PFSK-1 (cell line): ENCODE results near the gene JAM2.

Source experiments
- FOXP2 ChIP-seq: optimal IDR thresholded peaks from 2 replicates; pipeline ENCODE3; 2011; ENCODE audit warnings: borderline replicate concordance, control low read depth, inconsistent platforms; ENCODE audit not compliant: insufficient read depth; ENCODE audit errors: extremely low read length, extremely low read depth
- POLR2AphosphoS5 ChIP-seq: IDR thresholded peaks from 2 replicates; pipeline ENCODE4 v1.6.1; 2012; ENCODE audit warnings: low read depth, mild to moderate bottlenecking, control low read depth, low read length, moderate library complexity
- SIN3A ChIP-seq: IDR thresholded peaks from 2 replicates; pipeline ENCODE4 v1.6.1; 2012; ENCODE audit warnings: mild to moderate bottlenecking, low read length, moderate library complexity, borderline replicate concordance; ENCODE audit not compliant: insufficient read depth
- TAF1 ChIP-seq: IDR thresholded peaks from 2 replicates; pipeline ENCODE4 v1.6.1; 2012; ENCODE audit warnings: low read length, control low read depth, borderline replicate concordance; ENCODE audit not compliant: insufficient read depth
- TF ChIP-seq, protein P1 (sequence below), 2 experiments: IDR thresholded peaks; 2 replicates each; pipeline versions ENCODE4 v1.6.1 to v1.8.0; 2011 to 2012; ENCODE audit warnings: low read depth in 2 of 2, low read length in 2 of 2, control low read depth in 1 of 2, inconsistent platforms in 1 of 2, mild to moderate bottlenecking in 1 of 2, moderate library complexity in 1 of 2; ENCODE audit not compliant: insufficient read depth in 1 of 2

The JAM2 gene

DNA sequence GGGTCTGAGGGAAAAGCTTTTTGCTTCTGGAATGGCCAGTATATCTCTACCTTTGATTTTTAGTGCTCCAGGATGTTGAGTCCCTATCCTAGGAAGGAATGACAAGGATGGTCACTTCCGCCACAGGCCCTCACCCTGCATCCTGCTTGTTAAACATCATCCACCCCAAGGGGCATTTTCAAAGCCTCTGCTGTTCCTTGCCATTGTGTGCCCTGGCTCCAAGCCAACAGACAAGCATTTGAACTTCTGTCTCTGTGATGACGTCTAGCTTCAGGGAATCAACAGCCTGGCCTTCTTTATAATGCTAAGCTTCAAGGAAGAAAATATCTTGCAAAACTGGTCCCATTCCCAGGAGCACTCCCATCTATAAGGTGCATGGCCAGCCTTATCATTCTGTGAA is 12.3 kb upstream of the JAM2 start:
- TF ChIP-seq FOXP2 (no peak), POLR2AphosphoS5 (no peak)
- TF ChIP-seq, protein P1, sequence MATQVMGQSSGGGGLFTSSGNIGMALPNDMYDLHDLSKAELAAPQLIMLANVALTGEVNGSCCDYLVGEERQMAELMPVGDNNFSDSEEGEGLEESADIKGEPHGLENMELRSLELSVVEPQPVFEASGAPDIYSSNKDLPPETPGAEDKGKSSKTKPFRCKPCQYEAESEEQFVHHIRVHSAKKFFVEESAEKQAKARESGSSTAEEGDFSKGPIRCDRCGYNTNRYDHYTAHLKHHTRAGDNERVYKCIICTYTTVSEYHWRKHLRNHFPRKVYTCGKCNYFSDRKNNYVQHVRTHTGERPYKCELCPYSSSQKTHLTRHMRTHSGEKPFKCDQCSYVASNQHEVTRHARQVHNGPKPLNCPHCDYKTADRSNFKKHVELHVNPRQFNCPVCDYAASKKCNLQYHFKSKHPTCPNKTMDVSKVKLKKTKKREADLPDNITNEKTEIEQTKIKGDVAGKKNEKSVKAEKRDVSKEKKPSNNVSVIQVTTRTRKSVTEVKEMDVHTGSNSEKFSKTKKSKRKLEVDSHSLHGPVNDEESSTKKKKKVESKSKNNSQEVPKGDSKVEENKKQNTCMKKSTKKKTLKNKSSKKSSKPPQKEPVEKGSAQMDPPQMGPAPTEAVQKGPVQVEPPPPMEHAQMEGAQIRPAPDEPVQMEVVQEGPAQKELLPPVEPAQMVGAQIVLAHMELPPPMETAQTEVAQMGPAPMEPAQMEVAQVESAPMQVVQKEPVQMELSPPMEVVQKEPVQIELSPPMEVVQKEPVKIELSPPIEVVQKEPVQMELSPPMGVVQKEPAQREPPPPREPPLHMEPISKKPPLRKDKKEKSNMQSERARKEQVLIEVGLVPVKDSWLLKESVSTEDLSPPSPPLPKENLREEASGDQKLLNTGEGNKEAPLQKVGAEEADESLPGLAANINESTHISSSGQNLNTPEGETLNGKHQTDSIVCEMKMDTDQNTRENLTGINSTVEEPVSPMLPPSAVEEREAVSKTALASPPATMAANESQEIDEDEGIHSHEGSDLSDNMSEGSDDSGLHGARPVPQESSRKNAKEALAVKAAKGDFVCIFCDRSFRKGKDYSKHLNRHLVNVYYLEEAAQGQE (IDR thresholded peaks at IDR 0.05; ENCODE audit: insufficient read depth in 1 of 2, low read depth in 2 of 2, low read length in 2 of 2), result no peak

DNA sequence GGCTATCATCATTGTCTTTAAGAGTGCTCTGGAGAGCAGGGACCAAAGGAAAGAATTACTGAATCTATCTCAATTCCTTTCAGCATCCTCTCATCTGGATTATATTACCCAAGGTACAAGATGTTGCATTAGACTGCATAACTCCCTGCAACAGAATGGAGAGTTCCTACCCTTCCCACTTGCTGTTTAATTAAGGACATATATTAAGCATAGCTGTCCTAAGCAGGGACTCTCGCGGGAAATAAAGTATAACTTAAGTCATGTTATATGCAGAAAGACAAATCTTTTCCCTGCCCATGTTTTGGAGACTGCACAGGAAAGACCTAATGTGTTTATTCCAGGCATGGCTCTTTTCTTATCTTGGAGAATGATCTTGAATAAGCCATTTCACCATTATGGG is 6.8 kb upstream of the JAM2 start:
- no peak for TF ChIP-seq POLR2AphosphoS5
- no peak for TF ChIP-seq SIN3A
- no peak for TF ChIP-seq TAF1
- no peak for TF ChIP-seq FOXP2
- TF ChIP-seq, protein P1 (IDR thresholded peaks at IDR 0.05; ENCODE audit: insufficient read depth in 1 of 2, low read depth in 2 of 2, low read length in 2 of 2), result no peak

DNA sequence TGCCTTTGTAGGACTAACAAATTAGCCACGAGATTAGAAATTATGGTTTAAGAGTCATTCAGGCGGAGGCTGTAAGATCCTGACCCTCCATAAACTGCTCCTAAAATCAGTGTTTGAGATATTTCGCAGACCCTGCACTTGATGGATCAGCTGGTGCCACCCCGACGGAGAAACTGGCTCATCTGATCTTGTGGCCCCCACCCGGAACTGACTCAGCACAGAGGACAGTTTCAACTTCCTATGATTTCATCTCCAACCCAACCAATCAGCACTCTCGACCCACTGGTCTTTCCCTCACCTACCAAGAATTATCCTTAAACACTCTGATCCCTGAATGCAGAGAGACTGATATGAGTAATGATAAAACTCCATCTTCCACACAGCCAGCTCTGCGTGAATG is 3.7 kb upstream of the JAM2 start:
- TF ChIP-seq, protein P1 (IDR thresholded peaks at IDR 0.05; ENCODE audit: insufficient read depth in 1 of 2, low read depth in 2 of 2, low read length in 2 of 2), result no peak
- TF ChIP-seq FOXP2 (no peak), SIN3A (no peak), TAF1 (no peak), POLR2AphosphoS5 (no peak)

DNA sequence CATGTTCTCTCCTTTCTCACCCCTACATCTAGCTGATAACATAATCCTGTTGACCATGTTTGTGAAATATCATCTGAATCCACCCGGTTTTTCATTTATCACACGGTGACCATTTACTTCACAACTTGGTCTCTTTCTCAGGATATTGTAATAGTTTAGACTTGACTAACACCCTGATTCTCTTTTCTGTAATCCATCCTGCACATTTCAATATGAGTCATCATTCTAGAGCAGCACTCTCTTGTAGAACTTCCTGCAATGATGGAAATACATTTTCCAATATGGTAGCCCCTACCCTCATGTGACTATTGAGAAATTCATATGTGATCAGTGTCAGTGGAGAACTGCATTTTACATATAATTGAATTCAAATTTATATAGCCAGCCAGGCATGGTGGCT is 2.3 kb upstream of the JAM2 start:
- TF ChIP-seq, protein P1 (IDR thresholded peaks at IDR 0.05; ENCODE audit: insufficient read depth in 1 of 2, low read depth in 2 of 2, low read length in 2 of 2), result no peak
- TF ChIP-seq FOXP2, result no peak
- TF ChIP-seq SIN3A, result no peak
- TF ChIP-seq TAF1, result no peak
- no peak for TF ChIP-seq POLR2AphosphoS5
